GM18502 (cell line): Measurements from ENCODE around the gene COL10A1.
"Not testable (repeated sequence)": the region's sequence is repeated elsewhere in the genome, so short reads cannot be mapped to it uniquely, and the experiment has no call there.

Experiments used
- ATAC-seq: cut with Tn5 transposase; IDR thresholded peaks from one replicate; pipeline ENCODE4 v1.9.1; 2021; ENCODE audit warnings: mild to moderate bottlenecking; ENCODE audit not compliant: unreplicated experiment, poor library complexity

The COL10A1 gene

DNA sequence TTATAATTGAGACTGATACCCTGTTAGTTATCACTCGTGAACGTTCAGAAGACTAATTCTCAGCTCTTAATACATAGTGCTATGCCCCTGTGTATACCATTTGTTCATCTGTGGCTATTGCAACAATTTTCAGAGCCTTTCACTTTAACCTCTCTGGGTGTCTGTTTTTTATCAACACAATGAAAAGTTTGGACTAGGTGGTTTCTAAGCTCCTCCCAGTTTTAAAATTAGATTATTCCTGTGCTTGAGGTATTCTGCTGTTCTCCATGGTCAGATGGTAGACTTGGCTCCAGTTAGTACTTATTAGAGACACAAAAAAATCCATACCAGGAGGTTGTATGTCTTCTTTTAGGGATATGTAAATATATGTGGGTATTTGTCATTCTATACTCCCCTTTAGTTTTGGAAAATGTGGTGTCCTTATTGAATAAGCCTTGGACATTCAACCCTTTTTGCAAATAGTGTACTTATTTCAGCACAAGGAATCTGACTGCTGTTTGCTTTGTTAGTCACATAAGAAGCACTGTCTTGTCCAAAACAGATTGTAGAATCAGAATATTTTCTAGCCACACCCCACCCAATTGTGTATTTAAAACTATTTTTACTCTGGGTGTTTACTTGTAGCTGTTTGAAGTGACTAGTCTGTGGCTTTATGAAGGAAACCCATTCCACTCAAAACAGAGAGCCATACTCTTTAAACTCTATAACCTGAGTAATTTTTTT, 2.0 kb upstream of the COL10A1 start:
- ATAC-seq, result no peak

DNA sequence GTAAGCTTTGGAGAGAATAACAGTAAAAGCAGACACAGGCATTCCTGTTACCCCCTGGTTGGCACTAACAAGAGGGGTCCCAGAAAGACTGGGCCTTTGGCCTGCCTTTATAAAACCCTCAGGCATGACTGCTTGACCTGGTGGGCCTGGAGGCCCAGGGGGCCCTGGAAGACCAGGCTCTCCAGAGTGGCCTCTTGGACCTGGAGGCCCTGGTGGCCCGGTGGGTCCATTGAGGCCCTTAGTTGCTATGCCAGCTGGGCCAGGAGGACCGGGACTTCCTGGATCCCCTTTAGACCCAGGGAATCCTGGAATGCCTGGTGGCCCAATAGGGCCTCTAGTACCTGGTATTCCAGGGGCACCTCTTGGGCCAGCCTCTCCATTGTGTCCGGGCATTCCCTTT, 5.5 kb downstream of the COL10A1 start:
- ATAC-seq, result no peak

DNA sequence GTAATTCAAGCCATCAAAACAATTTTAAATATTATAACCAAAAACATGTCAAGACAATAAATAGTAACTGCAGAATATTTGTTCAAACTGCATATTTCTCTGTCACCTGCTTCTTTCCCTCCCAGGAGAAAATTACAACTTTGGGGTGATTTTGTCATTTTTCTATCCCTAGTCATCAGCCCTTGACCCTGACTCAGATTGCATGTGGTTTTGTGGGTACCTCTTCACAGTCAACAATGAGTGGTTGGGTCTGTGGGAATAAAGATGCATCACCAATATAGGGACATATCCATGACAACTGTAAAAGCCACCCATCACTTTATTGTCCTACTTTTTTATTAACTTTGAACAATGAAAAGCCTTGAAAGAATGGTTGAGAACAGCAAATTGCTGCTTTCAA, 7.3 kb downstream of the COL10A1 start:
- no peak for ATAC-seq

DNA sequence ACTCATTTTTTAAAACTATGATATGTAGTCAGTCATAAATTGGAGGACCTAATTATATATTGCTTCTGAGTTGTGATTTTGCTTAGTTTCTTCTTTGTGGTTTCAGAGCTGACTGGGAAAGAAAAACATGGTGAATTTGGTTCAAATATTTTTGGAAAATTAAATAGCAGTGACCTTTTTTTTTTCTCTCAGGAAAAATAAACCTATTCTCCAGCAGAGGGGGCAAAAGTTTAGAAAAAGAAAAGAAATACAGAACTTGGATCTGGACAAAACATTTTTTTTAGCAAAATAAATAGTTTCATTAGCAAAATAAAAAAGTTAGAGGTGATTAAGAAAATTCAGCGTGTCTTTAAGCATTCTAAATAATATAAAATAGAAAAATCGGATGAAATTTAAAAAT, 10.2 kb downstream of the COL10A1 start:
- ATAC-seq, result no peak

DNA sequence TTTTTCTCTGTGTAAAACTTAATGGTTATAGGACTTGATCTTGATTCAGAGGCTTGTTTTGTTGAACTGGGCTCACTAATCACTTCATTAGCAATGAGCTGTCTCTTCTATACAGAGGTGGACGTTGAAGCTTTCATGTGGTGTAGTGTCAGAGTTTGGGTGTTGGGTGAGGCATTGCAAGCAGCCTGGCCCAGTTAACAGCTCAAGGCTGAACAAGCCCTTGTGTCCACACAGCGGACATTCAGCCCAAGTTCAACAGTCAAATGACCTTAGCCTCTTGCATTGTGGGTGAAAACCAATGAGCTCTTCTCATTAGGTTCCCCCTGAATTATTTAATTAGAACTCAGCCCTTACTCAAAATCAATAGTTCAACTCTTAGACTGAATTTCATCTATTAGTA, 12.5 kb downstream of the COL10A1 start:
- ATAC-seq, result no peak

DNA sequence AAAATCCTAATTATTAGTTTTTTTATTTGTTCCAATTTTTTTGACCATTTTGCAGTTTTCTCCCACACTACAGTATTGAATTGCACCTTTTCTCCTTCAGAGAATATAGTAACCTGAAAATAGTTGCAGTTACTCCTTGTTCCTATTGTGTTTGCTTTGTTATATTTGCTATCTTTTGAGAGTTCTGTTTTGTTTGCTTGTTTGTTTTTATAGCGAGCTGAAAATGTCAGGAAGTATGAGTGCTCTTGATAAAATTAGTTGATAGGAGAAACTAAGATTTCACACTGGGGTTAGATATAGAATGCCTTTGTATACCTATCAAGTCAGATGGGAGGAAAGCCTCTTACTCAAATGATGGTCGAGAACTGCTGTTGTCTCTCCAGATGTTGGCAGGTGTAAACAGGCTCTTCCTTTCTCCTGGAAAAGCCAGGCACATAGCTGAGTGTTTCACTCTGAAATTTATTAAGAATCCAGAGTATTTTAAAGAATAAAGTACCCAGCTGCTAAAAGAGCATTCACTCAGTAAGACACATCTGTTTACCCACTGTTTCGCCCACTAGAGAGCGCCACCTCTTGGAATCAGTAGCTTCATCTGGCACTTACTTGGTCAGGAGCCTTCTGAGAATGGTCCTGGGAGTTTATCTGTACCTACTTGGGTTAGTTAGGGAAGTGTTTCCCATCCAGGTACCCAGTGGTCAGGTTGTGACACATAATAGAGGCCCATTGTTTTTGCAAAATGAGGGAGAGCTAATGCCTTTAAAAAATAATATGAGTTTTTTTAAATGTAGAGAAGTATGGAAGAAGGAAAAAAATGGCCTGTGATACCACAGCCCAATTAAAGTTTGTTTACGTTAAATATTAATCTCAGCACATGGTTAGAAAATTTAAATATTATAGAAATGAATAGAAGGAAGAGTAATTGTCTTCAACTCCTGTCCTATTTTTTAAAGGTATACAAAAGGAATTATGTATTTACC, 14.1 kb downstream of the COL10A1 start:
- ATAC-seq, result peak; percentile 76

DNA sequence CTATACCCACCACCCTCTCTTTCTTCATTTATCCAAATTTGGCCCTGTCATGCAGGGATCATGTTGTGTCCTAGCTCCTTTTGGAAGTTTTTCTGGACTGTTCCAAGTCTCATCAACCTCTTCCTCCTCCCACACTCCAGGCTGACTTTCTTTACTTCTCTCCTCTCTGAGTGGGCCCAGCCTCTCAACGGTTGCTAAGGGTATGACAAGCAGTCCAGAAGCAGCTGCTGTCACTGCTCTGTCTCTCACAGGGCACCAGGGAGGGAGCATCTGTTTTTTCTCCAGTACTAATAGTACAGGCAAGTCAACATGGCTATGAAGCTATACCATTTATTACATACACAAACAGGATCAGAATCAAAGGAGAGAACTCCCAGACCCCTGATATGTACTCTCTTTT, 17.1 kb downstream of the COL10A1 start:
- ATAC-seq, result no peak

DNA sequence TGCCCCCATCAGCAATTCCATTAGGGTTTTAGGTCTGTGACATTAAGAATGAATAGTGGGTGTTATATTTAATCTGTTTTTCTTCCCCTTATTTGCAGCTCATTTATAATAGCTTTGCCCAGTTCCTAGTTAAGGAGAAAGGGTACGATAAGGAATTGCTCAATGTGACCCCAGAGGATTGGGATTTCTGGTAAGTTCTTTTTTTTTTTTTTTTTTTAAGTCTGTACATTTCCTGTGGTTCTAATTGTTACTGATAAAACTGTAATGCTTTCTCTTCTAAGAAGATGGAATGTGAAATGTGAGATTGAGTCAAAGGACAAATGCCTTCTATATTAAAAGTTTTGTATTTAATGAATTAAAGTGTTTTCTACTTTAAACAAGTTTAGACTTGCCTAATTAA, 19.8 kb downstream of the COL10A1 start:
- no peak for ATAC-seq

DNA sequence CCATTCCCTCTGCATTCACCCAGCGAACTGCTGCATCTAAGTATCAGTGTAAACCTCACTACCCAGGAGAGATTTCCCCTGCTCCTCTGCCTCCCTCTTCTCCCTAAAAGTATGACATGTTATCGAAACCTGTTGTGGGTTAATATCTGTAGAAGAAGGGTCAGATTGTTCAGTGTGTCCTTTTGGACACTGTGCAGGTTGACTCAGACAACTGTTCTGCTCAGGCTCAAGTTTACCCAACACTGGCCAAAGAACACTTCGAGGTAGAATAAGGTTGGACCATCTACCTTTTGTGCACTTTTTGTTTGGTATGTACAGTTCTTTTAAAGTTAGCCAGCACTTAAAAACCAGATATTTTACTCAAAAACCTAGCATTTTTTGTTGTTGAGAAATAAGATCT, 20.7 kb downstream of the COL10A1 start:
- no peak for ATAC-seq

DNA sequence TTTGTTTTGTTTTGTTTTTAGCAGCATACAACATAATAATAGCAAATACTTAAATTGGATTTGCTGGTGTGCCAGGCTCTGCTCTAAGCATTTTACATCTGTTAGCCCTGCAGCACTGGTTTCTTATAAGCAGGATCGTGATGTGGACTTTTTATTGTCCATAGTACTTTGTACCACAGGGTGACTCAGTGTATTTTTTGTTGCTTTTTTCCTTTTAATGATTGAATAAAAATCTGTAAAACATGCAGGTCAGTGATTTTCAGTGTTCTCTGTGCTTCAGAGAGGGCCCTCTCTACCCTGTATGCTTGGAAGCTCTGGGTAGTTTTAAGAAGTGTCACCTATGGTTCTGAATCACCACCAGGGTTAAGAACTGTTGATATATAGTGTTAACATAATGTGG, 21.3 kb downstream of the COL10A1 start:
- ATAC-seq, result no peak

DNA sequence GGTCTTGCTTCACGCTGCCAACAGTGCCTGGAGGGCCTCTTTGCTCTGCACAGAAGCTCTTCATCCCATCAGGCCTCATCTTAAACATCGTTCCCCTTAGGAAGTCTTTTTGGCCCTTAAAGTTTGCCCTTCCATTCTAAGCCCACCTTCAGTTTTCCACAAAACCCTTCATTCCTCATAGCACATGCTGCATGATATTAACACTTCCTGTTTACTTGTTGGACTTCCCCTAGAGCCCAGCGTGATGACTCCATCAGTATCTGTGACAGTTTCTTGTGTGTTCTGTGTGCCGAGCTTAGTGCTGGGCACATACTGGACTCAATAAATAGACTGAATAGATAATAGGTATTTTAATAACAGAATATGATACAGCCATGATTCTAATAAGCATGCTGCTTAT, 23.1 kb downstream of the COL10A1 start:
- no peak for ATAC-seq

DNA sequence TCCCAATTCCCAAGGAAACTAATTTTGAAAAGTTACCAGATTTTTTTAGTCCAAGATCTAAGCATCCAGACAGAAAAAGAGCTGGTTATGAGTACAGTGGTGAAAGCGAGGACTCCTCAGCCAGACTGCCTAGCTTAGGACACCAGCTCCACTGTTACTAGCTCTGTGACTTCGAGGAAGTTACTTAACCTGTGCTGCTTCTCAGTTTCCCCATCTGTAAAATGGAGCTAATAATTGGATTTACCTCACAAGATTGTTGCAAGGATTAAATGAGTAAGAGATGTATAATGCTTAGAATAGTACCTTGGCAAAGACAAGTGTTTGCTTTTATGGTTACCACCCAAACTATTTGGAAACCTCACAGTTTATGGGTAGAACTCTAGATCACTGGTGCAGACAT, 24.1 kb downstream of the COL10A1 start:
- no peak for ATAC-seq

DNA sequence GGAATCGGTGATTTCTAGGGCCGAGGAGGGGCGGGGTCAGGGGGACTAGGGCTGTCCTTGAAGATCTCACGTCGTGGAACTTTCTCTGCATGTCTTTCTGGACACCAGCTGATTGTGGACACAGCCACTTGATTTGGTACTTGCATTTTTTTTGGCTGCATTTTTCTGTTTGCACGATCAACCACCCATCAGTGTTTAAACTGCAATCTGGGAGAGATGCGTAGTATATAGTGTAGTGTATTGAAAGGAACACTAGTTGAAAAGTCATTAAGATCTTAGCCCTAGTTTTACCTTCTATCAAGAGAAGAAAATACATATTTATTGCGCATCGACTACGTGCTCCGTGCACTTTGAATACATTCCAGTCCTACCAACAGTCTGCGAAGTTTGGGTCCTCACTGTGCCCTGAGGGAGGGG, 24.6 kb downstream of the COL10A1 start:
- no peak for ATAC-seq

DNA sequence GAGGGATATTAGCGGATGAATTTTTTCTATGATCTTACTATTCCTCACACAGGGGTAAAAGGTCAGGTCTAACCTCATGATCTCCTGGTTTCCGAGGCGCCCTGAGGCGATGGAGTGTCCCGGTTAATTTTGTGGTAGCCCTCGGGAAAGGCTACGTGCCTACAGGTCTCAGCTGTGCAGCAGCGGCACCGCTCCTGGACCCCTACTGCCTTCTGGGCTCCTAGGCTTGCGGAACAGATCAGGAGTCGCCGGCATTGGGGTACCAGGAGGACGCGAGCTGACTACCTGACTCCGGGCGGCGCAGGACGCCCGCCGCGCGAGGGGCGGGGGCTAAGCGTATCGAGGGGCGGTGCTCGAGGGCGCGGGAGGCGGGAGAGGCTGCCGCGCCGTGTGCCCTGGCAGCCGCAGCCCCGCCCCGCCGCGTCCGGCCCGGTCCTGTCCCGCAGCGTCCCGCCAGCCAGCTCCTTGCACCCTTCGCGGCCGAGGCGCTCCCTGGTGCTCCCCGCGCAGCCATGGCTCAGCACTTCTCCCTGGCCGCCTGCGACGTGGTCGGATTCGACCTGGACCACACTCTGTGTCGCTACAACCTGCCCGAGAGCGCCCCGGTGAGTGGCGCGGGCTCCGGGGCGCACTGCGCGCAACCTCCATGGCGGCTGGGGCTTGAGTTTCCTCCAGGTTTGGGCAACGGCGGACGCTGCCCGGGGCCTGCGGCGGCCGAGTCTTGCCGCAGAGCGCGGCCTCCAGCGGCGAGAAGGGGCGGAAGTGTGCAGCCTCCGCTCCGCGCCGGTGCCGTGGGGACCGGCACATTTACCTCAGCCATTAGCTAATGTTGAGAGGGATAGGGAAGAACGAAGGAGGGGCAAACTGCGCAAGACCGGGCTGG, 25.3 kb downstream of the COL10A1 start, which contains the start of gene NT5DC1:
NT5DC1 (plus strand) TSS at position 435 of the 883 bp plus-strand sequence; CDS start at position 513, 78 bp downstream.
- peak; percentile 88 for ATAC-seq

DNA sequence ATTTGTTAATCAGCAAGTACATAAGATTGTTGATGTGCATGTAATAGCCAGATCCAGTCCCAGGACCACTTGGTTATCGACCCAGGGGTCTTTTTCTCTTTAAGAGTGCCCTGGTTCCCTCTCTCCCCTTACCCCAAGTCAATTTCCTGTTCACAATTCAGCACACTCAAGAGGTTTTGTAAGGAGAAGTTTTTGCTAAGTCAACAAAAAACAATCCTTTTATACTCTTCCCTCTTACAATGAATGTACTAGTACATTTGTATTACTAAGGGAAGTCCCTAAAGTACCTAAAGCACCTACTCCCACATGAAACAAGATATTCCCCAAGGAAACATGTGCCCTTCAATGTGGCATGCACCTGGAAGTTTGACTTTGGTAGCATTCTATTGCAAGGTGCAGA, 26.9 kb downstream of the COL10A1 start:
- ATAC-seq, result no peak

DNA sequence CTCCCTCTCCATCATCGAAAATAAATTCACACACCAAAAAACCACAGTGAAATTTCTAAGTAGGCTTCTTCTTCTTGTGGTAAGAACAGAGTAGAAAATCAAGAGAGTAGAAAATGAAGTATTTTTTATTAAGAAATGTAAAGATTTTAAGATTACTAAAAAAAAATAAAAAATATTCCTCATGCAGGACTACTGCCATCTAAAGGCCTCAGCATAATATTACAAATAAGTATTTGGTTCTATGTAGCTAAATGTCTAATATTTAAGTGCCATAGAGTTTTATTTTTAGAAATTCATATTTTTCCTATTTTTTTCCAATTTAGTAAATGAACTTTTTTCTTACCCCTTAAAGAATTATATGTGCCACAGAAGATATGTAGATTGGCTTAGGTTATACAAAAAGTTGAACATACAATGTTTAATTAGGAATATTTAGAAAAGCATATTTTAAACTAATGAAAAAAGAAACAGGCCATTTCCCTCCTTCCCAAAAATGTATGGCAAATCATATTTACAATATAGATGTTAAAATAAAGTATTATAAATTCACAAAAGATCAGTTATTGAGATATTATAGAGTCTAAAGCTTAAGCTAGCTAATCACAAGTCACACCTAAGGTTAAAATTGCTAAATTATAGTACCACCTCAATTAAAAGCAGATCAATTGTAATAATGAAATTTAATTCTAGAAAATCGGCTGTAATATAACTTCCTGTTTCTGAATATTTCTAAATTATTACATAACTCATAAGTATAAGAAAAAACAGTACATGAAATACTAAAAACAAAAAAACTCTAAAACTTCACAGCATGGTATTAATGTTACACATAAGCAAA, 28.7 kb downstream of the COL10A1 start:
- ATAC-seq, result no peak

DNA sequence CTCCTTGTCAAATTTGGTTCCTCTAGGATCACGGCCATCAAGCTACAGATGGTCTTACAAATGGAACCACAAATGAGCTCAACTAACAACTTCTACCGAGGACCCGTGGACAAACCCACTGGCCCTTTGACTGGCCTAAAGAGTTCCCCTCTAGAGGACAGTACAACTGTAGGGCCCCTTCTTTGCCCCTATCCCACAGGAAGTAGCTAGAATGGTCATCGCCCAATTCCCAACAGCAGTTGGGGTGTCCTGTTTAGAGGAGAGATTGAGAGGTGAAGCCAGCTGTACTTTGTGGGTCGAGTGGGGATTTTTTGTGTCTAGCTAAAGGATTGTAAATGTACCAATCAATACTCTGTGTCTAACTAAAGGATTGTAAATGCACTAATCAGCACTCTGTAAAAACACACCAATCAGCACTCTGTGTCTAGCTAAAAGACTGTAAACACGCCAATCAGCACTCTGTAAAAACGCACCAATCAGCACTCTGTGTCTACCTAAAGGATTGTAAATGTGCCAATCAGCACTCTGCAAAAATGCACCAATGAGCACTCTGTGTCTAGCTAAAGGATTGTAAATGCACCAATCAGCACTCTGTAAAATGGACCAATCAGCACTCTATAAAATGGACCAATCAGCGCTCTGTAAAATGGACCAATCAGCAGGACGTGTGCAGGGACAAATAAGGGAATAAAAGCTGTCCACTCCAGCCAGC, 29.7 kb downstream of the COL10A1 start:
- ATAC-seq, result not testable (repeated sequence)

DNA sequence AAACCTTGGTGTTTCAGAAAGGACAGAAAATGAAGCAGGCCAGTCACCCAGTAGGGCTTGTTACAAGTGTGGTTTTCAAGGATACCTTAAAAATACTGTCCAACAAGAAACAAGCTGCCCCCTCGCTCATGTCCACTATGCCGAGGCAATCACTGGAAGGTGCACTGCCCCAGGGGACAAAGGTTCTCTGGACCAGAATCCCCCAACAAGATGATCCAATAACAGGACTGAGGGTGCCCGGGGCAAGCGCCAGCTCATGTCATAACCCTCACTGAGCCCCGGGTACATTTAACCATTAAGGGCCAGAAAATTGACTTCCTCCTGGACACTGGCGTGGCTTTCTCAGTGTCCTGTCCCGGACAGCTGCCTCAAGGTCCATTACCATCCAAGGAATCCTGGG, 31.9 kb downstream of the COL10A1 start:
- ATAC-seq, result no peak

DNA sequence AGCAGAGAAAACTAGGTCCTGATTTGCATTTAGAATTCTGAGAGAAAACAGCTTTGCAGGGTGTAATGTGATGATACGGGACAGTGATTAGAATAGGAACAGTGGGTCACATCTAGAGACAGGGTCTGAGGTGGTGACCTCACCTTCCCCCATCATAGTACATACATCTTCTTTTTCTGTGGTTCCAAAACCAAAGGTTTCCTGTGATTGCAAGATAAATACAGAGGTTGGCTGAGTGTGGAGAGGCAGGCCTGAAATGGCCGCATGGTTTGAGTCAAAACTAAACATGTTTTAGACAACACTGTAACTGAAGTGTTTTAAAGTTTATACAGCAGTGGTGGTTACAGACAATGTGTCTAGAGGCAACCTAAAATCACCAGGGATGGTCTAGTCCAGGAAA, 35.7 kb downstream of the COL10A1 start:
- peak; percentile 76 for ATAC-seq
